Kidney tubule cell (primary cell): Measurements from ENCODE around the gene FMC1.

Experiments used
- DNase-seq: peaks from one replicate; pipeline ENCODE4 v3.0.0-alpha.2; 2018; ENCODE audit warnings: low spot score

Gene FMC1

GRCh38 chr7:139374246-139374645 lies 33.1 kb downstream of the FMC1 start:
- DNase-seq: no peak

GRCh38 chr7:139382439-139382838 lies 41.3 kb downstream of the FMC1 start:
- no peak for DNase-seq

- DNase-seq: no peak
These were observed 43.5 kb downstream of the FMC1 start for GRCh38 chr7:139384611-139385010.

GRCh38 chr7:139387594-139387993 lies 46.5 kb downstream of the FMC1 start:
- DNase-seq: no peak

GRCh38 chr7:139389091-139389490 lies 48.0 kb downstream of the FMC1 start:
- no peak for DNase-seq

- no peak for DNase-seq
These were observed 48.6 kb downstream of the FMC1 start for GRCh38 chr7:139389774-139390173.

- DNase-seq: no peak
These were observed 52.6 kb downstream of the FMC1 start for GRCh38 chr7:139393621-139394211.

- no peak for DNase-seq
These were observed 53.4 kb downstream of the FMC1 start for GRCh38 chr7:139394540-139394939.
